ENCODE data around the gene PANX1.
"Not testable (repeated sequence)": the region's sequence is repeated elsewhere in the genome, so short reads cannot be mapped to it uniquely, and the experiment has no call there.

Gene PANX1

GRCh38 chr11:94128746-94129511, at the start of gene PANX1:
Gene PANX1, plus strand, starts transcription at chr11:94128841. Its CDS starts 472 bp downstream, at chr11:94129313.
- FAIRE-seq: no peak

GRCh38 chr11:94084164-94084563, 44.5 kb upstream of the PANX1 start:
- no peak for FAIRE-seq

- no peak for FAIRE-seq
Measured at GRCh38 chr11:94088906-94089305, 39.7 kb upstream of the PANX1 start.

GRCh38 chr11:94089341-94089740, 39.3 kb upstream of the PANX1 start:
- FAIRE-seq: no peak

GRCh38 chr11:94090401-94090800, 38.2 kb upstream of the PANX1 start:
- FAIRE-seq: no peak

GRCh38 chr11:94091091-94091490, 37.5 kb upstream of the PANX1 start:
- FAIRE-seq: no peak

GRCh38 chr11:94100253-94100652, 28.4 kb upstream of the PANX1 start:
- FAIRE-seq: no peak

- peak; percentile 38 for FAIRE-seq
Measured at GRCh38 chr11:94103471-94103870, 25.2 kb upstream of the PANX1 start.

- no peak for FAIRE-seq
Measured at GRCh38 chr11:94104734-94105133, 23.9 kb upstream of the PANX1 start.

- FAIRE-seq: no peak
Measured at GRCh38 chr11:94106716-94107115, 21.9 kb upstream of the PANX1 start.

GRCh38 chr11:94107363-94107762, 21.3 kb upstream of the PANX1 start:
- no peak for FAIRE-seq

GRCh38 chr11:94111241-94111640, 17.4 kb upstream of the PANX1 start:
- no peak for FAIRE-seq

- FAIRE-seq: no peak
Measured at GRCh38 chr11:94111660-94112059, 17.0 kb upstream of the PANX1 start.

- no peak for FAIRE-seq
Measured at GRCh38 chr11:94112206-94112953, 16.3 kb upstream of the PANX1 start.

GRCh38 chr11:94117197-94117574, 11.5 kb upstream of the PANX1 start:
- FAIRE-seq: no peak

- FAIRE-seq: no peak
Measured at GRCh38 chr11:94117871-94118270, 10.8 kb upstream of the PANX1 start.

GRCh38 chr11:94119676-94120075, 9.0 kb upstream of the PANX1 start:
- FAIRE-seq: not testable (repeated sequence)

- FAIRE-seq: not testable (repeated sequence)
Measured at GRCh38 chr11:94120516-94120915, 8.1 kb upstream of the PANX1 start.

GRCh38 chr11:94120946-94121345, 7.7 kb upstream of the PANX1 start:
- no peak for FAIRE-seq

- FAIRE-seq: no peak
Measured at GRCh38 chr11:94125407-94126115, 3.1 kb upstream of the PANX1 start.

GRCh38 chr11:94127638-94128037, 1.0 kb upstream of the PANX1 start:
- FAIRE-seq: no peak

- no peak for FAIRE-seq
Measured at GRCh38 chr11:94128291-94128745, 323 bp upstream of the PANX1 start.

- no peak for FAIRE-seq
Measured at GRCh38 chr11:94129512-94130297, 1.1 kb downstream of the PANX1 start.
